Neutrophil (primary cell): ENCODE results near the gene THSD4.

ENCODE experiments used
- H3K27ac ChIP-seq: fragments of 200-600 bp; sonication (generic); 2 replicates; pipeline ENCODE4 v1.5.1; 2016; ENCODE audit warnings: mild to moderate bottlenecking, moderate library complexity
- H3K27me3 ChIP-seq: fragments of 200-600 bp; sonication (generic); 2 replicates; pipeline ENCODE4 v1.6.0; 2016; ENCODE audit warnings: mild to moderate bottlenecking
- H3K36me3 ChIP-seq: fragments of 200-600 bp; sonication (generic); 2 replicates; pipeline ENCODE4 v1.5.1; 2017
- H3K4me1 ChIP-seq, 2 experiments: fragments of 200-600 bp in 1 of 2; sonication (generic) in 1 of 2; 1 replicate in 1 of 2; 2 replicates in 1 of 2; pipeline versions ENCODE4 v1.5.1 to v1.6.1; 2013 to 2016; ENCODE audit warnings: low read depth in 1 of 2, low read length in 1 of 2, mild to moderate bottlenecking in 1 of 2, moderate library complexity in 1 of 2; ENCODE audit not compliant: control insufficient read depth in 1 of 2, insufficient read depth in 1 of 2
- H3K4me3 ChIP-seq, 2 experiments: fragments of 200-600 bp in 1 of 2; sonication (generic) in 1 of 2; 1 replicate in 1 of 2; 2 replicates in 1 of 2; pipeline ENCODE4 v1.5.1; 2013 to 2016; ENCODE audit warnings: low read depth in 1 of 2, low read length in 1 of 2, mild to moderate bottlenecking in 1 of 2, moderate library complexity in 1 of 2
- H3K9me3 ChIP-seq: fragments of 200-600 bp; sonication (generic); 2 replicates; pipeline ENCODE4 v1.5.1; 2016
- TF ChIP-seq, protein P1 (sequence below): fragments of 200-600 bp; sonication (generic); IDR thresholded peaks from 2 replicates; pipeline ENCODE4 v1.5.1; 2016; ENCODE audit warnings: antibody characterized with exemption

THSD4 gene

DNA sequence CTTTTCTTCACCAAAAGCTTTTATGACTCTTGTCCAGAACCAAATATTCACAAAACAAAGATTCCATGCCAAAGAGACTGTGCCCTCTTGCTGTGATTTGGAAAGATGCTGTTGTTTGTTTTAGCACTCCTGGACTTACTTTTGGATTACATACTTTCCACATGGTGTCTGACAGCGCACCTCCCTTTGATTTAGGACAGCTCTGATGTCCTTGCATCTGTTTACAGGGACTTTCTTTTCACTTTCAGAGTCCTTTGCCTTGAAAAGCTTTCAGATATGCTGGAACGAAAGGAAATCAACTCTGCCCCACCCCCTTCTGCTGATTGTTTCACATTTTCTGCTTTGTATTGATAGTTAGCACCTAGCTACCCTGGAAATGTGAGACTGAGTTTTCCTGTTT, 562.1 kb downstream of the THSD4 start:
- Histone ChIP-seq H3K36me3 (no peaks in the 10 kb centered on the region), H3K27me3 (no peaks in the 10 kb centered on the region), H3K9me3 (no peaks in the 10 kb centered on the region), H3K27ac (no peak overlapping the region), H3K4me1 (no peaks in the 10 kb centered on the region), H3K4me3 (no peak overlapping the region)
- TF ChIP-seq, protein P1, sequence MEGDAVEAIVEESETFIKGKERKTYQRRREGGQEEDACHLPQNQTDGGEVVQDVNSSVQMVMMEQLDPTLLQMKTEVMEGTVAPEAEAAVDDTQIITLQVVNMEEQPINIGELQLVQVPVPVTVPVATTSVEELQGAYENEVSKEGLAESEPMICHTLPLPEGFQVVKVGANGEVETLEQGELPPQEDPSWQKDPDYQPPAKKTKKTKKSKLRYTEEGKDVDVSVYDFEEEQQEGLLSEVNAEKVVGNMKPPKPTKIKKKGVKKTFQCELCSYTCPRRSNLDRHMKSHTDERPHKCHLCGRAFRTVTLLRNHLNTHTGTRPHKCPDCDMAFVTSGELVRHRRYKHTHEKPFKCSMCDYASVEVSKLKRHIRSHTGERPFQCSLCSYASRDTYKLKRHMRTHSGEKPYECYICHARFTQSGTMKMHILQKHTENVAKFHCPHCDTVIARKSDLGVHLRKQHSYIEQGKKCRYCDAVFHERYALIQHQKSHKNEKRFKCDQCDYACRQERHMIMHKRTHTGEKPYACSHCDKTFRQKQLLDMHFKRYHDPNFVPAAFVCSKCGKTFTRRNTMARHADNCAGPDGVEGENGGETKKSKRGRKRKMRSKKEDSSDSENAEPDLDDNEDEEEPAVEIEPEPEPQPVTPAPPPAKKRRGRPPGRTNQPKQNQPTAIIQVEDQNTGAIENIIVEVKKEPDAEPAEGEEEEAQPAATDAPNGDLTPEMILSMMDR = no peak

DNA sequence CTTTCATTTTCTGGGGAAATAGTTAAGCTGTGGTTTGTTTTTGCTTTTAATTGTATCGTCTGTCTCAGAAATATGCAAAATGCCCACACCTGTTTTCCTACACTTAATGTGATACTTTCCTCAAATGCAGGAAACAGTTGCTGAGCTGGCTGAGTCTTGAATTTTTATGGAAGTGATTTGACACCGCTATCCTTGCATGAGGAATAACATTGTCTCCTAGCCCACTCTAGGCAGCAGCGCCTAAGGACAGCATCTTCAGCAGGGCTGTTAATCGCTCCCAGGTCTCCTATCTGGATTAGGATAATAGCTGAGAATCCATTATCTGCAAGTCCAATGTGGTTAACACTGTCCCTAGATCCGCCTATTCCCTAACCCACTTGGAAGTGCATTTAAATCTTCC, 562.5 kb downstream of the THSD4 start:
- Histone ChIP-seq H3K4me3 (no peak overlapping the region), H3K36me3 (no peaks in the 10 kb centered on the region), H3K9me3 (no peaks in the 10 kb centered on the region), H3K4me1 (no peaks in the 10 kb centered on the region), H3K27ac (no peak overlapping the region), H3K27me3 (no peaks in the 10 kb centered on the region)
- TF ChIP-seq, protein P1 = no peak

DNA sequence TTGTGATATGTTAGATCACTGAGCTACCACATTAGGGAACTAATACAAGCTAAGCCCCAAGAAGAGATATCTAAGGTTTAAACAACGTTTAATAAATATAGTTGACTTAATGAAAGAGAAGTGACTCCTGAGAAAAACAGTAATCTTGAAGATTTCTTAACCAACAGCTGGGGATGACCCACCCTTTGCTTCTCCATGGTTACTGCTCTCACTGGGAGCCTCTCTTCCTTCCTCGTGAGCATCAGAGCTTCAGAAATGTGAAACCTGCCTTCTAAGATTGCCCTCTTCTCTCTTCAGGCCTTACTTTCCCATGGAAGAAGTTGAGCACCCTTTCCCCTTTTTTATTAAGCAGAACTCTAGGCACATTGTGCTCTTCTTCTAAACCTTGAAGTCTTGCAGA, 562.9 kb downstream of the THSD4 start:
- TF ChIP-seq, protein P1 = no peak
- Histone ChIP-seq H3K4me1 (no peaks in the 10 kb centered on the region), H3K27me3 (no peaks in the 10 kb centered on the region), H3K4me3 (no peak overlapping the region), H3K27ac (no peak overlapping the region), H3K36me3 (no peaks in the 10 kb centered on the region), H3K9me3 (no peaks in the 10 kb centered on the region)

DNA sequence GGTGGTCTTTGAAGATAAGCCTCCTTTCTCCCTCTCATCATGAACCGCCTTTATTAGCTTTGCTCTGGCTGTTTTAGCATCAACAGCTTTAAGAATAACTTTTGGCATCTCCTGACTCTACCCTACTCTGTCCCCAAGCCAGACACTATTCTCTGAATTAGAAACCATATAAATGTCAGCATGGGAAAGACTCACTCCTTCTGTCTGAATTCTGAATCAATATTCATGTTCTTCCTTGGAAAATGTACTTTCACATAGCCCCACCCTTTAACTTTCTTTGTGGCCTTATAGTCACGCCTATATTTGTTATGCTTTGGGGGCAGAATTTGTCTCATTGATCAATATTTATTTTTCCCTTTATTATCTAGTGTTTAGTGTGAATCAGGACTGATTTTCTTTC, 563.3 kb downstream of the THSD4 start:
- TF ChIP-seq, protein P1 = no peak
- Histone ChIP-seq H3K27me3 (no peaks in the 10 kb centered on the region), H3K4me3 (no peak overlapping the region), H3K4me1 (no peaks in the 10 kb centered on the region), H3K9me3 (no peaks in the 10 kb centered on the region), H3K27ac (no peak overlapping the region), H3K36me3 (no peaks in the 10 kb centered on the region)

DNA sequence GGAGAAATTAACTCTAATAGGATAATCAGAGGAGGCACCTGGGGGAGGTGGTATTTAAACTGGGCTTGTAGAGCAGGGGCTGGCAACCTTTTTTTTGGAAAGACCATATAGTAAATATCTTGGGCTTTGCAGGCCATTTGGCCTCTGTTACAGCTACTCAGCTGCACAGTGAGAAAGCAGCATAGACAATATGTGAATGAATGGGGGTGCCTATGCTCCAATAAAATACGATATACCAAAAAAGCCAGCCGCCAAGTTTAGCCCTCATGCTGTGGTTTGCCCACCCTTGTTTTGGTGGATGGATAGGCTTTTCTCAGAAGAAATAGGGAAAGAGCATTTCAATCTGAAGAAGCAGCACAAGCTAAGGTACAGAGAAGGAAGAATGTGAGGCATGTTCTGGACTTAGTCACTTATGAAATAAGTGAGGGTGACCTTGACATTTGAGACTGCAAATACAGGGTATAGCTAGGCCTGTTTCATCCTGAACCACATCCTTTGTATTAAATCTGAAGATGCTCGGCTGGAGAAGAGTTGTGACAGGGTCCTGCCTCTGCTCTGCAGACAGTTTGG, 564.0 kb downstream of the THSD4 start:
- H3K27ac ChIP-seq = no peak overlapping the region
- H3K4me1 ChIP-seq = no peaks in the 10 kb centered on the region
- H3K9me3 ChIP-seq = no peaks in the 10 kb centered on the region
- H3K27me3 ChIP-seq = no peaks in the 10 kb centered on the region
- H3K36me3 ChIP-seq = no peaks in the 10 kb centered on the region
- TF ChIP-seq, protein P1 = no peak
- H3K4me3 ChIP-seq = no peak overlapping the region
